Activated B cell treated with CpG ODN at 0.5 μM for 24 hours (primary cell): ENCODE results near the gene RBBP8. TPM values are rescaled to one million over a fixed set of nuclear protein-coding genes. Genes with fewer than 3 reads are reported as not detected.

ENCODE experiments used
- ATAC-seq: fragments of 200-7000 bp; cut with Tn5 transposase; one replicate; pipeline ENCODE4 v1.10.0; 2021; ENCODE audit warnings: low read depth, mild to moderate bottlenecking, moderate library complexity
- CTCF ChIA-PET: fragments of 350-600 bp; sonication (Branson Sonifier 250); formaldehyde crosslinking; loops from one replicate; lab custom pipeline; 2021; ENCODE audit warnings: antibody characterized with exemption; lab: Charles Lee
- POLR2A ChIA-PET: fragments of 350-600 bp; sonication (Branson Sonifier 250); formaldehyde crosslinking; loops from one replicate; lab custom pipeline; 2021; ENCODE audit warnings: antibody characterized with exemption; lab: Charles Lee
- DNase-seq: peaks from one replicate; pipeline ENCODE4 v3.0.0; 2022
- H3K27ac Mint-ChIP-seq: one replicate; pipeline ENCODE4 v1.8.0; 2020; ENCODE audit warnings: mixed read lengths
- H3K27me3 Mint-ChIP-seq: one replicate; pipeline ENCODE4 v1.8.0; 2021; ENCODE audit warnings: mixed read lengths
- H3K36me3 Mint-ChIP-seq: one replicate; pipeline ENCODE4 v1.8.0; 2021; ENCODE audit warnings: low read depth, mixed read lengths
- H3K4me1 Mint-ChIP-seq: one replicate; pipeline ENCODE4 v1.8.0; 2021; ENCODE audit warnings: mixed read lengths
- H3K4me3 Mint-ChIP-seq: one replicate; pipeline ENCODE4 v1.8.0; 2020; ENCODE audit warnings: mild to moderate bottlenecking, mixed read lengths
- H3K9me3 Mint-ChIP-seq: one replicate; pipeline ENCODE4 v1.8.0; 2020; ENCODE audit warnings: mixed read lengths
- CTCF ChIP-seq: fragments of 200-600 bp; IDR thresholded peaks from one replicate; pipeline ENCODE4 v1.8.0; 2022; ENCODE audit warnings: antibody characterized with exemption, mild to moderate bottlenecking
- intact Hi-C: fragments of 100-400 bp; cut with micrococcal nuclease; formaldehyde crosslinking; loops from one replicate; pipeline ENCODE4 v1.15.1; 2024
- total RNA-seq: library from RNA; stranded (reverse); gene quantifications from 2 replicates; pipeline ENCODE4 v1.2.3, GENCODE V29; 2022

The RBBP8 gene
- total RNA-seq, 1 donor from 2014 or later, result 29.3 TPM

- H3K27me3 Mint-ChIP-seq, result no peaks in the 10 kb centered on the region
- intact Hi-C loops, result loop anchor here (10.0 kb wide), 1 partner anchor 139 kb away; the partner anchor contains the start of gene RBBP8
- ATAC-seq (no peak), DNase-seq (no peak)
- ChIA-PET POLR2A (no interaction called here), CTCF (no interaction called here)
- no peak overlapping the region for H3K27ac Mint-ChIP-seq
- no peak overlapping the region for H3K4me3 Mint-ChIP-seq
- no peaks in the 10 kb centered on the region for H3K9me3 Mint-ChIP-seq
- H3K4me1 Mint-ChIP-seq, result peaks cover 52% of the 10 kb centered on the region
- TF ChIP-seq CTCF, result no peak
- no peaks in the 10 kb centered on the region for H3K36me3 Mint-ChIP-seq
Measured at GRCh38 chr18:23073996-23074606, 141.0 kb downstream of the RBBP8 start.

Other genes starting within 250 kb of the RBBP8 start
- 32.3 and 34.6 TPM in 2 replicates for gene CABLES1, start 202.2 kb downstream of the RBBP8 start, total RNA-seq